DND-41 (cell line): ENCODE results near the gene MRPL14.

ENCODE experiments used
- ATAC-seq: fragments of 200-7000 bp; cut with Tn5 transposase; 3 replicates; pipeline ENCODE4 v1.9.1; 2021; ENCODE audit warnings: low read depth; ENCODE audit not compliant: insufficient read depth
- DNase-seq: peaks from one replicate; pipeline ENCODE4 v3.0.0-alpha.2; 2020
- H2AFZ ChIP-seq: 2 replicates; pipeline ENCODE4 v1.6.0; 2012; ENCODE audit warnings: low read depth, low read length
- H3K27ac ChIP-seq: 2 replicates; pipeline ENCODE4 v1.5.1; 2012; ENCODE audit warnings: low read length, inconsistent platforms
- H3K27me3 ChIP-seq: fragments of 200-600 bp; sonication (generic); 2 replicates; pipeline ENCODE4 v1.6.0; 2012; ENCODE audit warnings: low read length, mild to moderate bottlenecking, inconsistent platforms; ENCODE audit not compliant: insufficient read depth, poor library complexity
- H3K36me3 ChIP-seq: 2 replicates; pipeline ENCODE4 v1.5.1; 2012; ENCODE audit warnings: low read length, inconsistent platforms; ENCODE audit not compliant: insufficient read depth
- H3K4me1 ChIP-seq: 2 replicates; pipeline ENCODE4 v1.5.1; 2012; ENCODE audit warnings: mild to moderate bottlenecking, low read length; ENCODE audit not compliant: insufficient read depth
- H3K4me2 ChIP-seq: 2 replicates; pipeline ENCODE4 v1.6.0; 2012; ENCODE audit warnings: mild to moderate bottlenecking, moderate library complexity, low read length, inconsistent platforms; ENCODE audit not compliant: insufficient read depth
- H3K4me3 ChIP-seq, 2 experiments: fragments of 200-600 bp in 1 of 2; shearing (Covaris generic) in 1 of 2; 2 replicates each; pipeline ENCODE4 v1.5.1; 2012 to 2016; ENCODE audit warnings: inconsistent platforms in 2 of 2, low read length in 2 of 2, mild to moderate bottlenecking in 2 of 2, low read depth in 1 of 2, moderate library complexity in 1 of 2
- H3K79me2 ChIP-seq: 2 replicates; pipeline ENCODE4 v1.6.0; 2012; ENCODE audit warnings: low read length, inconsistent platforms; ENCODE audit not compliant: insufficient read depth
- H3K9ac ChIP-seq: 2 replicates; pipeline ENCODE4 v1.6.0; 2012; ENCODE audit warnings: low read depth, mild to moderate bottlenecking, inconsistent platforms, low read length, moderate library complexity
- H3K9me3 ChIP-seq: 2 replicates; pipeline ENCODE4 v1.5.1; 2012; ENCODE audit warnings: low read length, moderate library complexity, mild to moderate bottlenecking, inconsistent platforms; ENCODE audit not compliant: insufficient read depth, severe bottlenecking
- H4K20me1 ChIP-seq: 2 replicates; pipeline ENCODE4 v1.6.0; 2012; ENCODE audit warnings: low read length; ENCODE audit not compliant: insufficient read depth
- EZH2 ChIP-seq: IDR thresholded peaks from 3 replicates; pipeline ENCODE4 v1.6.1; 2012; ENCODE audit warnings: borderline replicate concordance, low read depth, mild to moderate bottlenecking, moderate library complexity, low read length, inconsistent platforms; ENCODE audit not compliant: severe bottlenecking
- TF ChIP-seq, protein P1 (sequence below): IDR thresholded peaks from 2 replicates; pipeline ENCODE4 v1.5.1; 2012; ENCODE audit warnings: borderline replicate concordance, low read length, moderate library complexity, mild to moderate bottlenecking; ENCODE audit not compliant: poor library complexity, severe bottlenecking; ENCODE audit errors: extremely low read depth

The MRPL14 gene

DNA sequence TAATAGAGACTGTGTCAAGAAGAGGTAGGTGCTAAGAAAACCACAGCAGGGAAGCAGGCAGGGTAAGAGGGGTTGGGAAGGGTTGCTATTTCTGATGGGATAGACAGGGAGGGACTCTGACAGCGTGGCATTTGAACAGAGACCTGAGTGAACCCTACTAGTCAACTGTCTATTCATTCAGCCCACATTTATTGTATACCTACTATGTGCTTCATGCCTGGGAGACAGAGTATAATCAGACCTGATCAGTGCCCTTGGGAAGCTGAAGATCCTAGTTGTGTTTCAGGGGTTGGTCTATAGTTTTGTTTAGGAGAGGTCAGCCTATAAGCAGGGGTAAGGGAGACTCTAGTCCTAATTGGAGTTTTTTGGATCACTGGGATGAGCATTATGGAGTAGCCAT lies 16.5 kb upstream of the MRPL14 start:
- Histone ChIP-seq H3K4me3 (no peak overlapping the region), H3K36me3 (peaks cover 37% of the 10 kb centered on the region), H3K4me2 (no peak overlapping the region), H3K27me3 (no peaks in the 10 kb centered on the region), H3K9ac (no peak overlapping the region), H3K27ac (no peak overlapping the region), H3K4me1 (no peaks in the 10 kb centered on the region), H4K20me1 (no peaks in the 10 kb centered on the region), H3K9me3 (no peaks in the 10 kb centered on the region), H2AFZ (no peak overlapping the region), H3K79me2 (no peaks in the 10 kb centered on the region)
- DNase-seq: no peak
- no peak for ATAC-seq
- TF ChIP-seq, protein P1, sequence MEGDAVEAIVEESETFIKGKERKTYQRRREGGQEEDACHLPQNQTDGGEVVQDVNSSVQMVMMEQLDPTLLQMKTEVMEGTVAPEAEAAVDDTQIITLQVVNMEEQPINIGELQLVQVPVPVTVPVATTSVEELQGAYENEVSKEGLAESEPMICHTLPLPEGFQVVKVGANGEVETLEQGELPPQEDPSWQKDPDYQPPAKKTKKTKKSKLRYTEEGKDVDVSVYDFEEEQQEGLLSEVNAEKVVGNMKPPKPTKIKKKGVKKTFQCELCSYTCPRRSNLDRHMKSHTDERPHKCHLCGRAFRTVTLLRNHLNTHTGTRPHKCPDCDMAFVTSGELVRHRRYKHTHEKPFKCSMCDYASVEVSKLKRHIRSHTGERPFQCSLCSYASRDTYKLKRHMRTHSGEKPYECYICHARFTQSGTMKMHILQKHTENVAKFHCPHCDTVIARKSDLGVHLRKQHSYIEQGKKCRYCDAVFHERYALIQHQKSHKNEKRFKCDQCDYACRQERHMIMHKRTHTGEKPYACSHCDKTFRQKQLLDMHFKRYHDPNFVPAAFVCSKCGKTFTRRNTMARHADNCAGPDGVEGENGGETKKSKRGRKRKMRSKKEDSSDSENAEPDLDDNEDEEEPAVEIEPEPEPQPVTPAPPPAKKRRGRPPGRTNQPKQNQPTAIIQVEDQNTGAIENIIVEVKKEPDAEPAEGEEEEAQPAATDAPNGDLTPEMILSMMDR: no peak
- no peak for TF ChIP-seq EZH2

DNA sequence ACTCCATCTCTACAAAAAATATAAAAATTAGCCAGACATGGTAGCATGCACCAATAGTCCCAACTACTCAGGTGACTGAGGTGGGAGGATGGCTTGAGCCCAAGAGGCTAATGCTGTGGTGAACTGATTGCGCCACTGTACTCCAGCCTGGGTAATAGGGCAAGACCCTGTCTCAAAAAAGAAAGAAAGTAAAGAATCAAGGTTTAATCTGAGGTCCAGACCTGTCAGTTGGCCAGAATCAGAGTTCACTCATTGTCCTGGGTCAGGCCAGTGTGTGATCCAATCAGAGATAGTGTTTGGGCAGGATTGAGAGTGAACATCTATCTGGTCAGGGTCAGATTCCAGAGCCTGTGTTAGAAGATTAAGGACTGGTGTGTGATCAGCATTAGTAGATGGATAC lies 15.6 kb upstream of the MRPL14 start:
- ATAC-seq (no peak), DNase-seq (no peak)
- Histone ChIP-seq H3K9ac (no peak overlapping the region), H3K27me3 (no peaks in the 10 kb centered on the region), H3K36me3 (peaks cover 29% of the 10 kb centered on the region), H4K20me1 (no peaks in the 10 kb centered on the region), H3K9me3 (no peaks in the 10 kb centered on the region), H3K4me2 (no peak overlapping the region), H2AFZ (no peak overlapping the region), H3K4me3 (no peak overlapping the region), H3K4me1 (no peaks in the 10 kb centered on the region), H3K27ac (no peak overlapping the region), H3K79me2 (no peaks in the 10 kb centered on the region)
- TF ChIP-seq, protein P1: no peak
- no peak for TF ChIP-seq EZH2

DNA sequence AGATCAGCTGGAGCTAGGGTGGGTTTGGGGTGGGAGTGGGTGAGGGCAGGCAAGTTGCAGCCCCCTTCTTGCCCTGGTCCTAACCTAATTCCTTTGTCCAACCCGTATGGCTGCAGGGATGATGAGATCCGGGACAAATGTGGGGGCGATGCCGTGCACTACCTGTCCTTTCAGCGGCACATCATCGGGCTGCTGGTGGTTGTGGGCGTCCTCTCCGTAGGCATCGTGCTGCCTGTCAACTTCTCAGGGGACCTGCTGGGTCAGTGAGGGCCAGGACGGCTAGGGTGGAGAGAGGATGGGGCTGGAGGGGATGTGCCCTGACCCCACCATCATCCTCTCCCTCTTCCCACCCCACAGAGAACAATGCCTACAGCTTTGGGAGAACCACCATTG lies 12.1 kb upstream of the MRPL14 start:
- ATAC-seq (no peak), DNase-seq (no peak)
- peaks cover 2% of the 10 kb centered on the region; the same call in 1 of the 2 replicates for H4K20me1 ChIP-seq
- peaks cover 19% of the 10 kb centered on the region; the same call in 1 of the 2 replicates for H3K36me3 ChIP-seq
- H3K9ac ChIP-seq: no peak overlapping the region
- H3K4me2 ChIP-seq: no peak overlapping the region
- no peak overlapping the region for H3K4me3 ChIP-seq
- no peaks in the 10 kb centered on the region for H3K79me2 ChIP-seq
- no peaks in the 10 kb centered on the region for H3K4me1 ChIP-seq
- TF ChIP-seq EZH2: no peak
- TF ChIP-seq, protein P1: no peak
- H3K9me3 ChIP-seq: no peaks in the 10 kb centered on the region
- no peaks in the 10 kb centered on the region for H3K27me3 ChIP-seq
- H3K27ac ChIP-seq: no peak overlapping the region
- H2AFZ ChIP-seq: no peak overlapping the region

DNA sequence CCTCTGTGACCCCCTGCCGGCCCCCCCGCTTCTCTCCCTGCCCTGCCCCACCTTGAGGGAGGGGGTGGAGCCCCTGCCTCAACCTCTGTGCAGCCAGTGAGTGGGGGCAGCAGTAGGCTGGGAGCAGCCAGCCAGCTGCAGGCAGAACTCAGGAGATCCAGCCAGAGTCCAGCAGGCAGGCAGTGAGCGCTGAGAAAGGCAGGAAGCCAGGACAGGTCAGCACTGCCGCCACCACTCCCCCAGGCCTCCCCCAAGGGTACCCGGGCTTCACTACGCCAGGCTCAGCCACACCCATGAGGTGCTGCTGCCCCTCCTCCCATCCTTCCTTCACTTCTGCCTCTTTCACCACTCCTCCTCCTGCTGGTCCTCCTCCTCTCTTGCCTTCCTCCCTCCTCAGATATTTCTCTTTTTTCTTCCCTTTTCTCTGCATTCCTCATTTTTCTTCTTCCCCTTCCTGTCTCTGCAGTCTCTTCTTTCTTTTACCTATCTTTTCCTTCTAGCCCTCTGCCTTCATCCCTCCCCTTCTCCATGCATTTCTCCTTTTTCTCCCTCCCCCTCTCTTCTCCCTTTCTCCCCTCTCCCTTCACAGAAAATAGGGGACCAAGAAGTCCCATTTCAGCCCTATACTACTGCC lies 11.6 kb upstream of the MRPL14 start:
- no peaks in the 10 kb centered on the region for H3K27me3 ChIP-seq
- no peaks in the 10 kb centered on the region for H3K9me3 ChIP-seq
- peaks cover 4% of the 10 kb centered on the region; the same call in 1 of the 2 replicates for H4K20me1 ChIP-seq
- no peak overlapping the region for H2AFZ ChIP-seq
- H3K4me2 ChIP-seq: no peak overlapping the region
- no peak overlapping the region for H3K9ac ChIP-seq
- H3K79me2 ChIP-seq: no peaks in the 10 kb centered on the region
- ATAC-seq (no peak), DNase-seq (no peak)
- H3K36me3 ChIP-seq: peaks cover 19% of the 10 kb centered on the region; the same call in 1 of the 2 replicates
- no peaks in the 10 kb centered on the region for H3K4me1 ChIP-seq
- TF ChIP-seq, protein P1: no peak
- TF ChIP-seq EZH2: no peak
- H3K4me3 ChIP-seq: no peak overlapping the region
- no peak overlapping the region for H3K27ac ChIP-seq
